ENCODE measurements around the gene GK.
"Not testable (repeated sequence)": the region's sequence is repeated elsewhere in the genome, so short reads cannot be mapped to it uniquely, and the experiment has no call there.

The GK gene

DNA sequence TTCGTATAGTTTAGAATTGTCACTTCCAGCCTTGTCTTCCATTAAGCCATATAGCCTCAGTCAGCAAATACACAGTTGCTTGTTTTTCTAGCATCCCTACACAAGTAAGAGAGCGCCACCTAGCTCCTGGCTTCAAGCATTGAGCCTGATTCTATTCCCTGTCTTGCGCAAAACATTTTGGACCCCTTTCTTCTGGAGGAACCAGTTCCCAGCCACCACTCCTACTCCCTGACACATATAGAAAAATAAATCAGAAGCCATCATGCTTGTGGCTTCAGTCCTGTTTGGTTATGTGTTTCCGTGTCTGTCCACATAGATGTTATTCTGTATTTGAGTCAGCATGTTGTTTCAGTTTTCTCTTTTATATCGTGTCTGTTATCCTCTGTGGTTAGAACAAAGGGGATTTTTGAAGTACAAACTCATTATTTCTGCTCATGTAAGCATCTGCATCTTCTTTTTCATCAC is 59.9 kb downstream of the GK start:
- peak; percentile 91 for DNase-seq

- DNase-seq = no peak
Measured at GRCh38 chrX:30714138-30714537, 60.9 kb downstream of the GK start.

DNA sequence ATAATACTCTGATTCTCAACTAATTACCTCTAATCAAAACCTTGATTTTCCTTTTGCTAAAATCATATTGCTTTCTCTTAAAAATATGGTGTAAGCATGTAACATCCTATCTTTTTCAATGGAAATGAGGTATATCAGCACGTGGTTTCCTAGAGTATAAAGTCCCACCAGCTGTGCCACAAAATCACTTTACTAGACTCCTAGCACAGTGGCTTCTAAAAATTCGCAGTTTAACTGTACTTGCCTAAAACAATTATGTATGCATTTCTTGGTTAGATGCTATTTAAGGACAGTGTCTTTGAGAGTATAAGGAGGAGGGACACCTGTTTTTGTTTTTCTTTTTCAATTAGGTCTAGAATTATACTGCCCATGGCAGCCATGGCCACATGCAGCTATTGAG is 62.8 kb downstream of the GK start:
- no peak for DNase-seq

DNA sequence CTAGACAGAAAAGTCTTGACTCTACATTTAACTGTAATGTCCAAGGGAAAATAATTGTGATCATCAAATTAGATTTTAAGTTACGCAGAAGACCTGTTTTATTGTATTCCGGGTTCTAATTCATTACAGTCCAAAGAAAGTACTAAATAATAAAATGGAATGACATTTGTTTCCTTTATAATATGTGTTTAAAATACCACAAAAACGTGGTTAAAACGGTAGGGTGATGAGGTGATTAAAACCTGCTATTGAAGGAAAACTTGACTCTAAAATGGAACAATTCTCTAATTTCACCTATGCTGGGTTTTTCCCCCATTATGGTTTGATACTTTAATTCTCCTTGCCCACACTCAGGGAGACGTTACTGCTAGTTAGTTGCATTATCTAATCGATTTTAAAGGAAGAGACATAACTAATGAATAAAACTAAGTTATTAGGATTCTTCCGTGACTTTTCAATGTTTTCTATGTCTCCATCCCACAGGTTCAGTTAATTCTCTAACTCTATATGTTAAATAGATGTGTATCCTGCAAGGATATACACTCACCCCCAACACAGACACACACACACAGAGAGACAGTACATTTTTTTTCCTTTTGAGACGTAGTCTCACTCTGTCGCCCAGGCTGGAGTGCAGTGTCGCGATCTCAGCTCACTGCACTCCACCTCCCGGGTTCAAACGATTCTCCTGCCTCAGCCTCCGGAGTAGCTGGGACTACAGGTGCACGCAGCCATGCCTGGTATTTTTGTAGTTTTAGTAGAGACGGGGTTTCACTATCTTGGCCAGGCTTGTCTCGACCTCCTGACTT is 80.8 kb downstream of the GK start:
- DNase-seq = no peak

DNA sequence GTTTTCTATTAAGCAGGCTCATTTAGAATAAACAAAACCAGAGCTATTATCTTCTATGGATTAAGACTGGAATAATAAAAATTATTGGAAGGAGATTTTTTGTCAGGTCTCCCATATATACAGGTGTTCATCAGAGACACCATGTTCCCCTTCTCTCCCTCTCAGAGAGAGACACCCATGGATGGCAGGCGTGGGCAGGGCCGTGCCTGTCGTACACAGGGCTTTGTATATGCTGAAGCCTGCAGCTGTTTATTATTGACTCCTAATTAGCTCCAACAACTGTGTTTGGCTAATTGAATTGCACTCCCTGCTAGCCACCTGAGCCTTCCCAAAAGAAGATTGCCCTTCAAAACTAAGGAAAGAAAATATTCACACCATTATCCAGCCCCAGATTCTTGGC is 81.6 kb downstream of the GK start:
- DNase-seq = no peak

DNA sequence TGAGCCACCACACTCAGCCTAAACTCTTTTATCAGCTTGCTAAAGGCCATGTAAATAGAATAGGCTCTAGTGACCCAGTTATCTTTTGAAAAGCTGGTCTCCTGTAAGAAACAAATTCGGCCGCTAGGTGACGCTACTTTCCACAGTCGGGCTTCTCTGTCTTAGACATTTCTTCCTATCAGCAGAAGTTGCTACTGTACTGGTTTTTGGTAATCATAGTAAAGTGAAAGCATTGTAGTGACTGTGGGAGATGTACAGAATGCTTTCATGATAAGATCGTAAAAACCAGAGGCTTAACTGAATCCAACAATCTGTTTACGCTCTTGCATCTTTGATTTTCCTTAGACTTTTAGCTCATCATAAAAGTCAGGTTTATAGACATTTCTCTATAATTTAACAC is 82.6 kb downstream of the GK start:
- DNase-seq = peak; percentile 83

DNA sequence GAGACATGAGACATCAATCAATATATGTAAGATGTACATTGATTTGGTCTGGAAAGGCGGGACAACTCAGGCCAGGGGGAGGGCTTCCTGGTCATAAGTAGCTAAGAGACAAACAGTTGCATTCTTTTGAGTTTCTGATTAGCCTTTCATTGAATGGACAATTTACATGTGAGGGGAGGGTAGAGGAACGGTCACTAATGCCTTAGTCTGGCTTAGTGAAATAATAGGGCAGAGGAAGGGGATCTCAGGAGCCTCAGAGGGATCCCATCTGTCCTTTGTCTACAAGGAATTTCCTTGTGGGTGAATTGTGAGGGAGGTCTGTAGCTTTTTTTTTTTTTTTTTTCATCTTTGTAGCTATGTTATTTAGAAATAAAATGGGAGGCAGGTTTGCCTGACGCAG is 88.3 kb downstream of the GK start:
- DNase-seq = no peak

- DNase-seq = no peak
Measured at GRCh38 chrX:30748342-30748960, 95.2 kb downstream of the GK start.

DNA sequence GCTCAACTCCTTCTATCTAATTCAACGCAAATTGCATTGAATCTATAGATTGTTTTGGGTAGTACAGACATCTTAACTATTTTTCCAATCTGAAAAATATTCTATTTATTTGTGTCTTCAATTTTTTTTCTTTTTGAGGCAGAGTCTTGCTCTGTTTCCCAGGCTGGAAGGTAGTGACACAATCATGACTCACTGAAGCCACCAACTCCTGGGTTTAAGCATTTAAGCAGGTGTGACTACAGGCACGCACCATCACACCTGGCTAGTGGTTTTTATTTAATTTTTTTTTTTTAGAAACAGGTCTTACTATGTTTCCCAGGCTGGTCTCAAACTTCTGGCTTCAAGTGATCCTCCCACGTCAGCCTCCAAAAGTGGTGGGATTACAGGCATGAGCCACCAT is 98.3 kb downstream of the GK start:
- DNase-seq = no peak

GRCh38 chrX:30762755-30763154 is 109.5 kb downstream of the GK start:
- DNase-seq = peak; percentile 53

DNA sequence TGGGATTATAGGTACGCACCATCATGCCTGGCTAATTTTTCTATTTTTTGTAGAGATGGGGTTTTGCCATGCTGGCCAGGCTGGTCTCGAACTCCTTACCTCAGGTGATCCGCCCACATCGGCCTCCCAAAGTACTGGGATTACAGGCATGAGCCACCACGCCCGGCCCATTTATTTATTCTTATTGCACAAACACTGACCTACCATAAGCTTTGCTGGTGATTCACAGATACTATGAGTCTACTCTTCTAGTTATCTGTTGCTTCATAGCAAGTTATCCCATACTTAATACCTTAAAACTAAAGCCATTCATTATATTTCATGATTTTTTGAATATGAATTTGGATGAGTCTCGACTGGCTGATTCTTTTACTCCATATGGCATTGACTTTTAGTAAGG is 120.5 kb downstream of the GK start:
- not testable (repeated sequence) for DNase-seq

- no peak for DNase-seq
Measured at GRCh38 chrX:30777575-30777974, 124.4 kb downstream of the GK start.

DNA sequence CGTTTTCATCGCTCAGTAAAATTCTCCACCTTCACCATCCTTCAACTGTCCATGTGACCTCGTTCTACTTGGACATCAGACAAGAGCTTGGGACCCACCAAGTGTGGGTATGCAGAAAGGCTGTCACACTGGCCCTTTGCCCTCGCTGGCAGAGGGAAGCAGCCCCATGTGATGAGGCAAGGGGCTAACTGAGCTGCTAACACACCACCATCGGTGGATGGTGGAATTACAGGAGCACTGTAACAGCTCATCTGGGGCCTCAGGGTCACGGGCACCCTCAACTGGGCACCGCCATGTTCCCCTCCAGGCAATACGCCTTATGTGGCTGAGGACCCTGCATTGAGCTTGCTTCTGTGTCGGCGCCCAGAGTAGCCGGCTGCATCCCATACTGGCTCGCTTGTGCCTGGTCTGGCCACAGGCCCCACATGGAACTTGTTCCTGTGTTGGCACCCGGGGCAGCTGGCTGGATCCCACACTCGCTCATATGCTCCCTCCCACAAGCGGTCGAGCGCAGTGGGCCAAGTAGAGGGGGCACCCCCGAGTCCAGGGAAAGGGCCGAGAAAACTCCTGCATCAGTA is 126.3 kb downstream of the GK start:
- no peak for DNase-seq

Measured in activated CD4-positive, alpha-beta T cell treated with anti-CD3 and anti-CD28 coated beads, Interleukin-10, Interleukin-2, amounts not matched to agents 100 ng/mL and 50 ng/mL, durations not matched to agents 16 hours and 8 hours (primary cell).